WI38 (cell line): Measurements from ENCODE around the gene NT5M.
"Not testable (repeated sequence)": the region's sequence is repeated elsewhere in the genome, so short reads cannot be mapped to it uniquely, and the experiment has no call there.

Experiments
- H3K4me3 ChIP-seq: 2 replicates; pipeline ENCODE4 v1.5.1; 2011; ENCODE audit warnings: low read depth, mild to moderate bottlenecking, control low read depth, low read length
- TF ChIP-seq, protein P1 (sequence below): IDR thresholded peaks from 2 replicates; pipeline ENCODE4 v1.5.1; 2012; ENCODE audit warnings: low read depth, mild to moderate bottlenecking, control low read depth, low read length

NT5M gene

DNA sequence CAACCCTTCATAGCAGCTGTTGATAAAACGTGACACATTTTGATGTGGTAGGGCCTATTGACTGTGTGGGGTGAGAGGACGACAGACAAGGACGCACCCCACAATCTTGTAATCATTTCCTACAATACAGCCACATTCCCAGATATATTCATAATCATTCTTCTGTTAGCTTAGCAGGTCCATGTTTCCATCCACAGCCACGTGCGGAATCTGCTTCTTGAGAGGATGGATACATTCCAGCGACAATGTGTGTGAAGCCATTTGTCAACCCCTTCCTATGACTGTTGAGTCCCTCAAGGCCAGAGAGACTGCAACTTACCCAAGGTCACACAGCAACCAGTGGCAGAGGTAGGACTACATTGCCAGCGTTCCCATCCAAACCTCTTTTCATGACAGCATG lies 13.5 kb upstream of the NT5M start:
- H3K4me3 ChIP-seq: no peak overlapping the region
- TF ChIP-seq, protein P1, sequence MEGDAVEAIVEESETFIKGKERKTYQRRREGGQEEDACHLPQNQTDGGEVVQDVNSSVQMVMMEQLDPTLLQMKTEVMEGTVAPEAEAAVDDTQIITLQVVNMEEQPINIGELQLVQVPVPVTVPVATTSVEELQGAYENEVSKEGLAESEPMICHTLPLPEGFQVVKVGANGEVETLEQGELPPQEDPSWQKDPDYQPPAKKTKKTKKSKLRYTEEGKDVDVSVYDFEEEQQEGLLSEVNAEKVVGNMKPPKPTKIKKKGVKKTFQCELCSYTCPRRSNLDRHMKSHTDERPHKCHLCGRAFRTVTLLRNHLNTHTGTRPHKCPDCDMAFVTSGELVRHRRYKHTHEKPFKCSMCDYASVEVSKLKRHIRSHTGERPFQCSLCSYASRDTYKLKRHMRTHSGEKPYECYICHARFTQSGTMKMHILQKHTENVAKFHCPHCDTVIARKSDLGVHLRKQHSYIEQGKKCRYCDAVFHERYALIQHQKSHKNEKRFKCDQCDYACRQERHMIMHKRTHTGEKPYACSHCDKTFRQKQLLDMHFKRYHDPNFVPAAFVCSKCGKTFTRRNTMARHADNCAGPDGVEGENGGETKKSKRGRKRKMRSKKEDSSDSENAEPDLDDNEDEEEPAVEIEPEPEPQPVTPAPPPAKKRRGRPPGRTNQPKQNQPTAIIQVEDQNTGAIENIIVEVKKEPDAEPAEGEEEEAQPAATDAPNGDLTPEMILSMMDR: no peak

DNA sequence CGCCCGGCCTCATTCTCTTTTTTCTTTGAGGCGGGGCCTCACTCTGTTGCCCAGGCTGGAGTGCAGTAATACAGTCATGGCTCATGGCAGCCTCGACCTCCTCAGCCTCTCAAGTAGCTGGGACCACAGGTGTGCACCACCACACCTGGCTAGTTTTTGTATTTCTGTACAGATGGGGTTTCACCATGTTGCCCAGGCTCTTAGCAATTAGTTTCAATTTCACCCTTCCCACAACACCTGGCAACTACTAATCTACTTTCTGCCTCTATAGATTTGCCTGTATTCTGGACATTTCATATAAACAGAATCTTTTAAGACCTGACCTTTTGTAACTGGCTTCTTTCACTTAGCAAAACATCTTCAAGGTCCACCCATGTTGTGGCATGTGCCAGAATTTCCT lies 8.0 kb upstream of the NT5M start:
- TF ChIP-seq, protein P1: no peak
- no peak overlapping the region for H3K4me3 ChIP-seq

DNA sequence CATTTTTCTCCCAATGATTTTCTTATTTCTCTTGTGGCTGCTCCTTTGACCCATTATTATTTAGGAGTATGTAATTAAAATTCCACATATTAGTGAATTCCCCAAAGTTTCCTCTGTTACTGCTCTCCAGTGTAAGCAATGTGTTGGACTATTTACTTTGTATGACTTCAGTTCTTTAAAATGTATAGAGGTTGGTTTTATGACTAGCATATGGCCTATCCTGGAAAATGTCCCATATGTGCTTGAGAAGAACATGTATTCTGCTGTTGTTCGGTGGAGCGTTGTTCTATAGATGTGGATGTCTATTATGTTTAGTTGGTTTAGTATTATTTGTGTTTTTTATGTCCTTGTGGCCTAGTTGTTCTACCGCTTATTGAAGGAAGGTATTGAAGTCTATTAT lies 6.0 kb upstream of the NT5M start:
- H3K4me3 ChIP-seq: no peak overlapping the region
- TF ChIP-seq, protein P1: no peak

DNA sequence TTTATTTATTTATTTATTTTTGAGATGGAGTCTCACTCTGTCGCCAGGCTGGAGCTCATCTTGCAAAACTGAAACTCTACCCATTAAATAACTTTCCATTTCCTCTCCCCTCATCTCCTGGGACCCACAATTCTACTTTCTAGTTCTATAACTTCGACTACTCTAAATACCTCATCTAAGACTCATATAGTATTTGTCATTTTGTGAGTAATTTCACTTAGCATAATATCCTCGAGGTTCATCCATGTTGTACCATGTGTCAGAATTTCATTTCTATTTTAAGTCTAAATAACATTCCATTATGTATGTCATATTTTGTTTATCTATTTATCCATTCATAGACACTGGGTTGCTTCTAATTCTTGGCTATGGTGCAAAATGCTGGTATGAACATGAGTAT lies 5.1 kb upstream of the NT5M start:
- no peak overlapping the region for H3K4me3 ChIP-seq
- TF ChIP-seq, protein P1: no peak

DNA sequence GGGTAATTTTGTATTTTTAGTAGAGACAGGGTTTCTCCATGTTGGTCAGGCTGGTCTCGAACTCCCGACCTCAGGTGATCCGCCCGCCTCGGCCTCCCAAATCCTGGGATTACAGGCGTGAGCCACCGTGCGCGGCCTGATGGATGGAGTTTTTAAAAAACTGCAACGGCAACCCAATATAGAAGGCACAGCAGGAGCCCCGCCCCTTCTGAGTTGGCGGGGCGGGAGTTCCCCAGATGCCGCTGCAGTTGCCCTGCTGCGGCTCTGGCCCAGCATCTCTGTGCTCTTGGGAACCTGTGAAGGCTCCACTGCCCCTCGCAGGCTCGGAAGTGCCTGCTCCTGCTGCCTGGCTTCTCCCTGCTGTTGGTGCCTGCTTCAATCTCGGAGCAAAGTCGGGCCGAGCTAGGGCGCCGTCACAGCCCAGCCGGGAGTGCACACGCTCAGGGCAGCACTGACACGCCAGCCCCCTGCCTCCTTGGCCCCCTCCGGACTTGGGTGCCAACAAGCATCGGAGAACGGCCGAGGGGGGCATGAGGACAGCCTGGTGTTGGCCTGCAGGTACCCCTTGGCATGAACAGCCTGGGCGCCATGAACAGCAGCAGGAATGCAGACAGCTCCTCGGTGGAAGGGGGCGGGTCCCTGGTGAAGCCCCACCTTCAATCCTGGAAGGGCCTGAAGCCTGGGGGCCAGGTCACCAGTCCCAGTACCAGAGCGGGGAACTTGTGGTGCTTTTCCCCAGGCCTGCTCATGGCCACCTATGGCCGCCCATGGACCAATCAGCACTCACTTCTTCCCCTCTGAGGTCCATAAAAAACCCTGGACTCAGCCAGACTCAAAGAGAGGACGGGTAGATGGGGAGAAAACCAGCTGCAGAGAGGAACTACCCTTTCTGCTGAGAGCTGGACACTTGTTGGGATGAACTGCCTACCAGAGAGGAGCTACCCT lies 2.3 kb upstream of the NT5M start:
- TF ChIP-seq, protein P1: no peak
- H3K4me3 ChIP-seq: peak overlapping the region; percentile 17; the same call in 1 of the 2 replicates

DNA sequence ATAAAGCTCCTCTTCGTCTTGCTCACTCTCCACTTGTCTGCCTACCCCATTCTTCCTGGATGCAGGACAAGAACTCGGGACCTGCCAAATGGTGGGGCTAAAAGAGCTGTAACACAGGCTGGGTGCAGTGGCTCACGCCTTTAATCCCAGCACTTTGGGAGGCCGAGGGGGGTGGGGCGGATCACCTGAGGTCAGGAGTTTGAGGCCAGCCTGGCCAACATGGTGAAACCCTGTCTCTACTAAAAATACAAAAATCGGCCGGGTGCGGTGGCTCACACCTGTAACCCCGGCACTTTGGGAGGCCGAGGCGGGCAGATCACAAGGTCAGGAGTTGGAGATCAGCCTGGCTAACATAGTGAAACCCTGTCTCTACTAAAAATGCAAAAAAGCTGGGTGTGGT lies 1.5 kb upstream of the NT5M start:
- not testable (repeated sequence) for H3K4me3 ChIP-seq

DNA sequence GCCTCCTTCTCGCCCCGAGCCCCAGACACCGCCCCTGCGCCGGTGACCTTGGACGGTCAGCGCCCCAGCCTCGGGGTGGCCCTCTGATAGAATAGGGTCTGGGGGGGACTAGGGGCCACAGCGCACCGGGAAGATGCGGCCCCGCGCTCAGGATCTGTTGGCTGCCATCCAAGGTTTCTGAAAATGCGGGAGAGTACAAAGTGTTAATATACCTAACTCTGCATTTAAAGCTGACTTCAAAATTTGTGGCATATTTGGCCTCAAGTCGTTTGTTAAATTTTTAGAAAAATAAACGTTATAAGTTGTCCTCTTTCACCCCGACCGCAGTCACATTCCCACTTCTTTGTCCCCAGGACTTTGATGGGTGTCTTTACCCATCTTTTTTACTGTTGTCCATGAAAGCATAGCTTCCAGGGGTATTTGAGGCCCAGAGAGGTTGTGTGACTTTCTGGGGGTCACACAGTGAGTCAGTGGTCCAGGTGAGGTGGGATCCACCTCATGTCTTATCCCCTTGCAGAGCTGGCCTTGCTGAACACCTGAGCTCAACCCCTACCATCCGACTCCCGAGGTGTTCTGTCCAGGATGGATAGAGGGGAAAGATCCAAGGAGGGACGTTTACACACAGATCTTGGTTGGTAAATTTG lies 796 bp downstream of the NT5M start:
- peak overlapping the region; percentile 59 for H3K4me3 ChIP-seq
- TF ChIP-seq, protein P1: no peak
